Stimulated activated CD4-positive, alpha-beta T cell treated with anti-CD3 and anti-CD28 coated beads, Interleukin-4, amount 100 ng/mL, for 1 hour (primary cell): ENCODE results near the gene CACTIN.
A peak's percentile ranks its signal among the peaks of the same experiment; 100 is the strongest.

Experiments
- DNase-seq: peaks from one replicate; pipeline ENCODE4 v3.0.0-alpha.2; 2020

The CACTIN gene

DNA sequence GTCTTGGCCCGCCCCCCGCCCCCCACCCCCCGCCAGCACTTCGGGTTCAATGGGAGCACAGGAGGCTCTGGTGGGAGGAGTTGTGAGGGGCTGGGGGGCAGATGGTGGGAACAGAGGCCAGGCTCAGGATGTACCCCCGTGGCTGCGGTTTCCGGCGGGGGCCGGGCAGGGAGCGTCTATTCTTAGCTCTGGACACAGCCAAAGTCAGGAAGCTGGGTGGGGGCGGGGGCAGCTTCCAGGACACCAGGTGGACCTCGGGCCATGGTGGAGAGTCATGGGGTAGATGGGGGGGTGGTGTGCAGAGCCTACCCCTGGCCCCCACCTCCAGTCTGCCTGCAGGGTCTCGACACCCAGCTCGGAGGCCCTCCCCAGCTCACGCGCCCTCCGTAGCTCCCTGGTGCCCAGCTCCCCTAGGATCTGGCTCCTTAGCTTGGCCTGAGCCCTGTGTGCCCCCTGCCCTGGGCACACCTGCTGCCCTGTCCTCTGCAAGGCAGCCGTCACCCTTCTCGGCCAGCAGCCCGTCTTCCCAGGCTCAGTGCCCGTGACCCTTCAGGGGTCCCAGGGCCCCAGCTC lies 17.8 kb downstream of the CACTIN start:
- DNase-seq, result no peak

DNA sequence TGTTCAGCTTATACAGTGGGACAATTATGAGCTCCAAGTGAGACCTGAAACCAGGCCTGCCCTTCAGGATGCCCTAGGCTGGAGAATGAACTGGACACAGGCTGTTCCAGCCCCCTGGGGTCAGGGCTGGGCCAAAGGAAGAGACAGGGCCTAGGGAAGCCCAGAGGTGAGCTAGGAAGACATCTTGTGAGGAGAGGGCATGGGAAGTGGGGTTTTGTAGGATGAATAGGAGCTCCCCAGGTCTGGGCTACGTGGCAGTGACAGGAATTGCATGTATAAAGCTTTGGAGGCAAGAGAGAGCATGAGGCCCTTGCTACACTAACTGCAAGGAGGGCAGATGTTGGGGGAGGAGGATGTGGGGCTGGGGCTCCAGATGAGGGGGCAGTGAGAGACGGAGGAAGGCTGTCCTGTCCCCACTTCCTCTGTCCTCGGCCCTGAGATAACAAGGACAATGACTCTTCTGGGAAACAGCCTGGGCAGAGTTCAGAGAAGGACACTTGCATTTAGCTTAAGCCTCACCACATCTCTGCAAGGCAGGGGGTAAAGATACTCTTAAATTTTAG lies 18.4 kb downstream of the CACTIN start:
- DNase-seq, result no peak

DNA sequence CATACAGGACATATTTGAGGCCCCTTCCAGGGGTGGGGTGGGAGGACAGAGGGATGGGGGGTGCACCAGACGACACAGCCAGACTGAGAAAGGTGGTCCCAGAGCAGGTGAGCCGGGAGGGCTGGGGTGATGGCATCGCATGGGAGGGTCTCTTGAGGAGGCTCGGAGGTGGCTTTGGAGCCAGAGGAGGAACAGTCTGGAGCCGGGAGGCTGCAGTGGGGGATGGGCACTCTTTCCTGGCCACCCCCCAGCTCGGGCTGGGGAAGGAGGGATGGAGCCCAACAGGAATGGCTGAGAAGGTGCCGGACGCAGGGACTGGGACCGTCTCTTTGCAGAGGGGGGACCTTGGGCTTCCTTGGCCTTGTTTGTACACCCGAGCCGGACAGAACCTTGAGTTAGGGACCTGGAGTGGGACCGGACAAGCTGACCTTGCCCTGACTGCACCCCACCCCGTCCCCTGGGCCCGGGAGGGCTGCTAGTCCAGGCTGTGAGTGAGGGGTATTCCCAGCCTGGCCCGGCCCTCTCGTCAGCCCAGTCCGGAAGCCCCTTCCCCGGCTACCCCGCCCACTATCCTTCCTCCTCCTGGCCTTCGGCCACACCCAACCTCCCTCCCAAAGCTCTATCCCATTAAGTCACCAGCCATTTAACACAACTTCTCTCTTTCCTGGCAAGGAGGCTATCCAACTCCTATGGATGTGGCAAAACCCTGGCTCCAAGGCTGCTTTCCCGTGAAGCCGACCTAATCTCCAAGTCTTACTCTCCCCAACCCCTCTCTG lies 19.1 kb downstream of the CACTIN start:
- DNase-seq, result no peak

DNA sequence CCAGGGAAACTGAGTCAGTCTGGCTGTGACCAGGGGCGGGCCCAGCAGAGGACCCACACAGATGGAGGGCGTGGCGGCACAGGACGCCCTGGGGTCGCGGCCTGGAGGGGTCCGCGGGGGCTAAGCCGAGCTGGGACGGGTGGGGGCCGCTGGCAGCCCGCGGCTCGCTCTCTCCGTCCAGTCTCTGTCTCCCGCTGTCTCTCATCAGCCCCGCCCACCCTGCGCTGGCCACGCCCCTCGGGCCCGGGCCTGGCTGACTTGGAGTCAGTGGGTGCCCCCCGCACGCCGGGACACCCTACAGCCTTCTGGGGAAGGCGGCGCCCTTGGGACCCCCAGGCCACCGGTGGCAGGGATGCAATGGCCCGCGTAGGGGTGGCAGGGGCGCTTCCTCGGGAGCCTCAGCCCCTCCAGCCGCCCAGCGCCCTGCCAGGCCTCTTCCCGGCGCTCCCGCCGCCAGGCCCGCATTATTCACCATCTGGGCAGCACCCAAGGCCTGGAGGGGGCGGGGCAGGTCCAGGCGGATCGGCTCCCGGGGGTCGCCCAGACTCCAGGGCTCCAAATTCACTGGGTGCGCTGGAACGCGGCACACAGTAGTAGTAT lies 19.8 kb downstream of the CACTIN start, which contains the start of gene TBXA2R:
Gene TBXA2R (minus strand): TSS at position 186 of the 600 bp plus-strand sequence. CDS start 6,241 bp downstream, outside the sequence.
- DNase-seq, result peak; percentile 67

DNA sequence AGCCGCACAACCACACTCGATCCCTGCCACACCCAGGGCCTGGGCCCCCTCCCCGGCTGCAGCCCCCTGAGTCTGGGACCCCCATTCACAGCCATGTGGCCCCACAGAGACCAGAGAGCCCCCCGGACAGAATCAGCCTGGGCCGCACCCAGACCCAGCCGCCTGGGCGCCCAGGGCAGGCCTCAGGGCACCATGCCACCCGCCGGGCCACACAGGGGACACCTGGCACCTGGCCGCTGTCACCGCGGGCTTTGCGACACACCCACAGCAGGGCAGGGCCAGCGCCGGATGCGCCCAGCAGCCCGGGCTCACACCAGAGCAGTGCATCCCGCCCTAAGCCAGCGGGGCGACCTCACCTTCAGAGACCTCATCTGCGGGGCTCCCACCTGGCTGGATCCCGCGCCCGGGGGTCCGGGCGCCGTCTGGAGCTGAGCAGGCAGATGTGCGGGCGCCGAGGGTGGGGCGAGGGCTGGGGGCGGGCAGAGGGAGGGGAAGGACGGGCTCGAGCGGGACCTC lies 20.4 kb downstream of the CACTIN start:
- no peak for DNase-seq

DNA sequence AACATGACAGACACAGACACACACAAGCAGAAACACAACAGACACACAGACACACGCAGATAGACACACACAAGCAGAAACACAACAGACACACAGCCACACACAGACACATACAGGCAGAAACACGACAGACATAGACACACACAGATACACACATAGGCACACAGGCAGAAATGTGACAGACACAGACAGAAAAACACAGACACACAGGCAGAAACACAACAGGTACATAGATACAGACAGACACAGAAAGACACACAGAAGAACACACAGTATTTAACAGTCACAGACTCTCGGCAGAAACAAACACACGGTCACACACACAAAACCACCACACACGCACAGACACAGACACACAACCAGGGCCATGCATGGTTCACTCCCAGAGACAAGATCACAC lies 20.8 kb downstream of the CACTIN start:
- no peak for DNase-seq

DNA sequence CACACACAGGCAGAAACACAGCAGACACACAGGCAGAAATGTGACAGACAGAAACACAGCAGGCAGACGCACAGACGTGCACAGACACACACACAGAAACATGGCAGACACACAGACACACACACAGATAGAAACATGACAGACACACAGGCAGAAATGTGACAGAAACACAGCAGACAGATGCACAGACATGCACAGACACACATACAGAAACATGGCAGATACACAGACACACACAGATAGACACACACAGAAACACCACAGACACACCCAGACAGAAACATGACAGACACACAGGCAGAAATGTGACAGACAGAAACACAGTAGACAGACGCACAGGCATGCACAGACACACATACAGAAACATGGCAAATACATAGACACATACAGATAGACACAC lies 21.2 kb downstream of the CACTIN start:
- no peak for DNase-seq

DNA sequence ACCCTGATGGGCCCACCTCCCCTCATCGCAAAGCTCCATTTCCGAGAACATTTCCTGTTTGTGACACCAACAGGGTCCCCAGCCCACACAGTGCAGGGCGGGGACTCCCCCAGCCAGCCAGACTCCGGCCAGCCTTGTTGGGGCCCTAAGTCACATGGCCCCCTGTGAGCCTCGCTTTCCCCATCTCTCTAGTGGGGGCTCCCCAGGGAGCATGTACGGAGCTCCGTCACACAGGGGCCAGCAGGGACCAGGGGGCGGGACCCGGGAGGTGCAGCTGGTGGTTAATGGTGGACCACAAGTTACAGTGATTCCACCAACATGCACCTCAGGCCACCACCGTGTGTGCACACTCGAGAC lies 21.6 kb downstream of the CACTIN start:
- no peak for DNase-seq

DNA sequence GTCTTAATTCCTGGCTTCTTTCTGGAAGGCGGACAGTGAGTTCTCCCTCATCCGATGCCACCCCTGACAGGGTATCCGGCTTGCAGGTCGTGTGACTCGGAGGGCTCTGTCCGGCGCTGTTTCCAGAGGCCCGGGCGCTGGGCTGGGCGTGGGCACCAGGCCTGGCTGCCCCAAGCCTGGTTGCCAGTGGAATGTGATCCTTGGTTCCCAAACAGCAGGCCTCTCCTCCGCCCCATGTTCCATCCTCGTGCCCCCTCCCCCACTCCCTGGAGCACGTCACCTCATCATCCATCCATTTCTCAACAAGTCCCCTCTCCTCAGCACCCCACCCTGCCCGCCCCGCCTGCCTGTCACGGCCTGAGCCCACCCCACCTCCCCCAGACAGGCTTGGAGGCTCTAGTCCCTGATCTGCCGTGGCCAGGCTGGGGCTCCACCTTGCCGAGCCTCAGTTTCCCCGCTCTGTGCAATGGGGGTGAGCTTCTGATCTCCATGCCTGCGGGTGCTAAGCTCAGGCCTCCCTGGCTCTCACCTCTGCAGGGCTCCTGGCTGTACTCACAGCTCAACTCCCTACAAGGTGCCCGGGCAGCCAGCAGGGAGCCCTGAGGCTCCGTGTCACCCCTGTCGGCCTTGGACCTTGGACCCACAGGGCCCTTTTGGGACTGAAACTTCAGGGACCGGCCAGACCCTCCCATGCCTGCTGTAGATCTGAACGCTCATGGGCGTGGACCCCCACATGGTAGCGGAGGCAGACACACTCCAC lies 22.2 kb downstream of the CACTIN start:
- no peak for DNase-seq

DNA sequence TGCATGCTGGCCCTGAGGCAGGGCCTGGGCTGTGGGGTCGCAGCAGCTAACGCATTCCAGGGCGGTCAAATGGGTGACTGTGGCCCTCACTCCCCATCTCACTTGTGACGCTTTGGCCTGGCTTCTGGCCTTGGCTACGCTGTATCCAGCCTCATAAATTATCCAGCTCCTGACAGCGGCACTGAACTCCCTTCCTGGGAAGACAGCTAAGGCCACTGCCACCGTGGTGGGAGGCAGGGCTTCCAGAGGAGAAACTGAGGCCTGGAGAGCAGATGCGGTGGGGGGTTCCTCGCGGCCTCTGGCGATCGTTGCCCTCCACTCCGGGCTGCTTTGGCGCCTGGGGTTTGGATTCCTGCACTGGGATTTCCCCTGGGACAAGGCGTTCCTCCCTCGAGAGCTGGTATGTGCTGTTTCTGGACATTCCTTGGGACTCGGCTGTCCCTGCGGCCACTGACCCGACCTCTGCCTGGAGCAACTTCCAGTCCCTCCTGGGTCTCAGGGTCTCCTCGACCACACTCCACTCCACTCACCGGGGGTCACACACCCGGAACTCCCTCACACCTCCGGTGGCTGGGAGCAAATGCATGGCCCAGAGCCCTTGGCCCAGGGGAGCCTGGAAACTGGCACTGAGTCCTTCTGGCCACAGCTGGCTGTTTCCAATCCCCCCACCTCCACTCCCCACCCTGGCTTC lies 23.3 kb downstream of the CACTIN start:
- DNase-seq, result no peak

DNA sequence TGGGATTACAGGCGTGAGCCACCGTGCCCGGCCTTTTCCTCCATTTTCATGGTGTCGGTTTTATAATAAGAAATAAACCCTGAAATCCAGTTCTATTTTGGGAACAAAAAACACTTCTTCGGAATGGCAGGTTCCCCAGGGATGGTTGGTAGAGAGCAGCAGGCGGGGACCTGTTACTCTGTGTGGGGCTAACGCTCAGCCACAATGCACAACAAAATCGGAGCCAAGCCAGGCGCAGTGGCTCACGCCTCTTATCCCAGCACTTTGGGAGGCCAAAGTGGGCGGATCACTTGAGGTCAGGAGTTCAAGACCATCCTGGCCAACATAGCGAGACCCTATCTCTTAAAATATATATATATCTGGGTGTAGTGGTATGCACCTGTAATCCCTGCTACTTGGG lies 25.6 kb downstream of the CACTIN start:
- DNase-seq, result no peak

DNA sequence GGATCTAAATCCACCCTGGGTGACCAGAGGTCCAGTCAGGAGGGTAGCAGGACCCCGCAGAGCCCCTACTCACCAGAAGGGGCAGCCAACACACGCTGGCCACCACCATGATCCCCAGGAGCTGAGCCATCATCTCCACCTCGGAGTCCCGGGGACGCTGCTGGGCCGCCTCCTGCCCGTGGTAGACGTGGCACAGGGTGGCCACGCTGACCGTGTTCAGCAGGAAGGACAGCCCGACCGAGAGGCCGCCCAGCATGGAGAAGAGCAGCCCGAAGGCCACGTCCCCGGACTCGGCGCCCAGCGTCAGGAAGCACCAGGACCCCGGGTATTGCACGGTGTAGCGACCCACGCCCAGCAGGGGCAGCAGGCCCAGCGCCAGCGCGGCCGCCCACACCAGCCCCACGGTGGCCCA lies 26.8 kb downstream of the CACTIN start:
- DNase-seq, result no peak

DNA sequence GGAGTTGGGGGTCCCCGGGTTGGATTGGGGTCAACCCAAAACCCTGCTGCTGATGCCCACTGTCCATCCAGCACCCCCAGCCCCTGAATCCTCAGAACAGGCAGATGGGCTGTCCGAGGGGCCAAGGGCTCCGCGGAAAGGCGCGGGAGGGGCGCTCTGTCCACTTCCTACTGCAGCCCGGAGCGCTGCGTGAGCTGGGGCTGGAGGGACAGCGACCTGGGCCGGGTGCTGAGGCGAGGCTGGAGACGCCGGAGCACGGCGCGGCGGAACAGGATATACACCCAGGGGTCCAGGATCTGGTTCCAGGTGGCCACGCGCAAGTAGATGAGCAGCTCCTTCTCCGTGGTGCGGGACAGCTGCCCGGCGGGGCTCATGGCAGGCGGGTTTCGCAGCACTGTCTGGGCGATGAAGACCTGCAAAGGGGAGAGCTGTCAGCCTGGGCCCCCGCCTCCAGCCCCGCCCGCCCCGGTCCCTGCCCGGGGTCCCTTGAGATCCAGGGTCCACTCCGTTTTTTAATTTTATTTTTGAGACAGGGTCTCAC lies 31.0 kb downstream of the CACTIN start:
- DNase-seq, result no peak

DNA sequence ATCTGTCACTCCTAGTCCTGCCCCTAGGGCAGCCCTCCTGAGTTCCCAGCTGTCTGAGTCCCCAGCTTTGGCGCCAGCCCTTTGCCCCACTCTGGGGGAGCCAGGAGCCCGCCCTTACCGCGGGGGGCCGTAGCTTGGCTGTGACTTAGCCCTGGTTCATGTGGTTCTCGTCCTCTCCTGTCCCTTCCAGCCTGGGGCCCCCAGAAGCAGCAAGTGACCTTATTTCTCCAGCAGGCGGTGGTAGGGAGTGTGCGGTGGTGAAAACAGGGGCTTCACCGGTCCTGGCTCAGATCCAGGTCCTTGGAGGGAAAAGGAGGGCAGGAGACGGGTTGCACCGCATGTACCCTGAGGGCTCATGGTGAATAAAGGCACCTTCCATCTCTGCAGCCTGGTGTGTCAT lies 33.4 kb downstream of the CACTIN start:
- no peak for DNase-seq

DNA sequence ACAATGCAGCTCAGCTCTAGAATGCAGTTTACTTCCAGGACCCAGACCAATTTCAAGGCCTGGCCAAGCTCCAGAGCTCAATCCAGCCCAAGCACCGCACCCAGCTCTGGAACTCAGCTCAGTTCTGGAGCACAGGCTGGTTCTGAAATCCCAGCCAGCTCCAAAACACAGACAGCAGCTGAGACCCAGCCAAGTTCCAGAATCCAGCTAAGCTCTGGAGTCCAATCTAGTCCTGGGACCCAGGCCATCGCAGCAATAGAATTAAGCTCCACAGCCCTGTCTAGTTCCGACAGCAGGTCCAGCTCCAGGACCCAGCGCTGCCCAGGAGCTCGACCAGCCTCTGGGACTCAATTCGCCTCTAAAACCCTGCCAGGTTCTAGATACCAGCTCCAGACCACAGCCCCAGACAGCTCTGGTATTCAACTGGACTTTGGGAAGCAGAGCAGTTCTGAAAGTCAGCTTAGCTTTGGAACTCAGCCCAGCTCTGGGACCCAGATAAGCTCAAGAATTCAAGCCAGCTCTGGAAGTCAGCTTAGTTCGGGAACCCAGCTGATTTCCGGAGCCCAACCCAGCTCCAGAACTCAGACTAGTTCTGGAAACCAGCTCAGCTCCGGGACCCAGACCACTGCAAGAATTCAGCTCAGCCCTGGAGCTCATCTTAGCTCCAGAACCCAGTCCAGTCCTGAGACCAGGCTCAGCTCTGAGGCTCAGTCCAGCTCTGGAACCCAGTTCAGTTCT lies 34.5 kb downstream of the CACTIN start:
- no peak for DNase-seq

DNA sequence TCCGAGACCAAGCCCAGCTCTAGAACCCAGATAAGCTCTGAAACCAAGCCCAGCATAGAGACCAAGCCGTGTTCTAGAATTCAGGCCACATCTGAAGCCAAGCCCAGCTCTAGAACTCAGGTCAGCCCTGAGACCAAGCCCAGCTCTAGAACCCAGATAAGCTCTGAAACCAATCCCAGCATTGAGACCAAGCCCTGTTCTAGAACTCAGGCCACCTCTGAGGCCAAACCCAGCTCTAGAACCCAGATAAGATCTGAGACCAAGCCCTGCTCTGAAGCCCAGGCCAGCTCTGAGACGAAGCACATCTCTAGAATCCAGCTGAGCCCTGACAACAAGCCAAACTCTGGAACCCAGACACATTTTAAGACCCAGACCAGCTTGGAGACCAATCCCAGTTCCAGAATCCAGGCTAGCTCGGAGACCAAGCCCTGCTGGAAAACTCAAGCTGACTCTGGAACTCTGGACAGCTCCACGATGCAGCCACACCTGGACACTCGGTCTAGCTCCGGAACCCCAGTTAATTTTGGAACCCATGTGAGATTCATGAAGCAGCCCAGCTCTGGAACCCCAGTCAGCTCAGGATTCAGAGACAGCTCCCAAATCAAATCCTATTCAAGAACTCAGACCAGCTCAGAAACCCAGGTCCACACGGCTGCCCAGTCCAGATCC lies 35.5 kb downstream of the CACTIN start:
- DNase-seq, result no peak

DNA sequence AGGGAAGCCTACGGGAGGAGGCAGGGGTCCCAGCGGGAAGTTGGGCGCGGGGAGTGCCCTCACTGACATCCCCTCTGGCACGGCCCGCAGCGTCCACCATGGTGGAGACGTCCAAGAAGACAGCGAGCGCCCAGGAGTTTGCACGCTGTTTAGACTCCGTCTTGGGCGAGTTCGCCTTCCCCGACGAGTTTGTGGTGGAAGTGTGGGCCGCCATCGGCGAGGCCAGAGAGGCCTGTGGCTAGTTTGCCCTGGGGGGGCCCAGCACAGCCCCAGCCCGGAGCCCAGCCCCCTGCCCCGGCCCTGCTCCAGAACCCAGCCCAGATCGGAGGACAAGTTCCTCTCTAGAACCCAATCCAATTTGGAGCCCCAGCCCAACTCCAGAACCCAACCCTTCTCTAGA lies 36.6 kb downstream of the CACTIN start:
- no peak for DNase-seq

DNA sequence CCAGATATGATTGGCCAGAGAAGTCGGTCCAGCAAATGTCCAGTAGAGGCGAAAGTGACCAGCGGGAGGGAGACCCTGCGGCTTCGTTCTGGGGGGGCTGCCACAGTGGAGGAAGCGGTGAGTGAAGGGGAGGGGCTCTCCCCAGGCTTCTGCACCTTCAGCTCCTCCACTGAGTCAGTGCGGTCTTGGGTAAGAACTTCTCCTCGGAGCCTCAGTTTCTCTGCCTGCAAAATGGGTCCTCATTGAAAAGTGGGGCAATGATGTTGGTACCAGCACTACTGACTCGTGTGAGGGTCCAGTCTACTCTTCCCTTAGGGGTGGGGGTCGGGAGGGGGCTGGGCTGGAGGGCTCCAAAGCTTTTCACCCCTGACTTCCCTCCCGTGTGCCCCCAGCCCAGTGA lies 37.2 kb downstream of the CACTIN start:
- DNase-seq, result no peak

DNA sequence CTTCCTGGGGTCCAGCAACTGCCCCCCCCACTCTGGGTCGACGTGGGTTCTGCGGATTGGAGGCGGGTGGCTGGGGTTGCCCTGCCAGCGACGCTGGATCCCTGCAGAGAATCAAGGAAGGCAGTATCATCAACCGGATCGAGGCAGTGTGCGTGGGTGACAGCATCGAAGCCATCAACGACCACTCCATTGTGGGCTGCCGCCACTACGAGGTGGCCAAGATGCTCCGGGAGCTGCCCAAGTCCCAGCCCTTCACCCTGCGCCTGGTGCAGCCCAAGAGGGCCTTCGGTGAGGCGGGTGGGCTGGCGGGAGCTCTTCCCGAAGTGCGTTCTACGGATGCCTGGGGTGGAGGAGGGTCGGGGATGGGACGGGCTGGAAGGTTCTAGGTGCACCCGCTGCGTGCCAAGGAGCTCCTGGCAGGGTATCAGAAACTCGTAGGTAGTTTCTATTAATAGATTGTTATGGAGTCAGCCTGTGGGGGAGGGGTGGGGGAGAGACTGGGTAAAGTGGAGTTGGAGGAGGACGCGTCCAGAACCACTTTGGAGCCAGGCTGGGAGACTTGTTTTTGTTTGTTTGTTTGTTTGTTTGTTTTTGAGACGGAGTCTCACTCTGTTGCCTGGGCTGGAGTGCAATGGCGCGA lies 39.8 kb downstream of the CACTIN start:
- DNase-seq, result no peak

DNA sequence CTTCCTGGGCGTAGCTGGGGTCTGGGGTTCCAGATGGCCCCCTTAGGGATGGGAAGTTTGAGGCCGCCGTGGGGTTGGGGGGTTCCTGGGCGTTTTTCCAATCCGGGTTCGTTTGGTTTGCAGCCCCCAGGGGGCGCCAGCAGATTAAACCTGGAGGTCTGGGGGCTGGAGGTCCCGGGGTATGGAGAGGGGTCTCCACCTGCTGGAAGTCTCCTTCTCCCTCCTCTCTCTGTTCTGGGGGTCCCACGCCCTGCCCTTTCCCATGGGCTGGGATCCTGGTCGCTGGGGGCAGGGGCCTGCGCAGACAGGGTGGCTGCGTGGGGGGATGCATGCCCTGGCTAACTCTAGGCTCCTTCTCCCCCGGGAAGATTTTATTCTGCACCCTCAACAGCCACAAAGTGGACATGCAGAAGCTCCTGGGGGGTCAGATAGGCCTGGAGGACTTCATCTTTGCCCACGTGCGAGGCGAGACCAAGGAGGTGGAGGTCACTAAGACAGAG lies 40.4 kb downstream of the CACTIN start:
- peak; percentile 56 for DNase-seq
